ENCODE data around the gene TBC1D19.

- TF ChIP-seq, protein P1, sequence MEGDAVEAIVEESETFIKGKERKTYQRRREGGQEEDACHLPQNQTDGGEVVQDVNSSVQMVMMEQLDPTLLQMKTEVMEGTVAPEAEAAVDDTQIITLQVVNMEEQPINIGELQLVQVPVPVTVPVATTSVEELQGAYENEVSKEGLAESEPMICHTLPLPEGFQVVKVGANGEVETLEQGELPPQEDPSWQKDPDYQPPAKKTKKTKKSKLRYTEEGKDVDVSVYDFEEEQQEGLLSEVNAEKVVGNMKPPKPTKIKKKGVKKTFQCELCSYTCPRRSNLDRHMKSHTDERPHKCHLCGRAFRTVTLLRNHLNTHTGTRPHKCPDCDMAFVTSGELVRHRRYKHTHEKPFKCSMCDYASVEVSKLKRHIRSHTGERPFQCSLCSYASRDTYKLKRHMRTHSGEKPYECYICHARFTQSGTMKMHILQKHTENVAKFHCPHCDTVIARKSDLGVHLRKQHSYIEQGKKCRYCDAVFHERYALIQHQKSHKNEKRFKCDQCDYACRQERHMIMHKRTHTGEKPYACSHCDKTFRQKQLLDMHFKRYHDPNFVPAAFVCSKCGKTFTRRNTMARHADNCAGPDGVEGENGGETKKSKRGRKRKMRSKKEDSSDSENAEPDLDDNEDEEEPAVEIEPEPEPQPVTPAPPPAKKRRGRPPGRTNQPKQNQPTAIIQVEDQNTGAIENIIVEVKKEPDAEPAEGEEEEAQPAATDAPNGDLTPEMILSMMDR (IDR thresholded peaks at IDR 0.05) = no peak
- no peak for TF ChIP-seq POLR2A (IDR thresholded peaks at IDR 0.05)
These were observed 10.9 kb downstream of the TBC1D19 start for GRCh38 chr4:26594778-26595177.
